SK-N-SH treated with all-trans-retinoic acid at 6 μM for 48 hours (cell line): ENCODE measurements around the gene NFKBIZ.

Source experiments
- ESRRG ChIP-seq: fragments of 250-450 bp; sonication (Bioruptor Pico); IDR thresholded peaks from 2 replicates; pipeline ENCODE4 v1.6.1; 2021; ENCODE audit warnings: mild to moderate bottlenecking
- OSR1 ChIP-seq: fragments of 250-450 bp; sonication (Bioruptor Pico); IDR thresholded peaks from 2 replicates; pipeline ENCODE4 v1.8.0; 2022; ENCODE audit warnings: moderate library complexity, mild to moderate bottlenecking, inconsistent platforms
- PATZ1 ChIP-seq: fragments of 250-450 bp; sonication (Bioruptor Pico); IDR thresholded peaks from 2 replicates; pipeline ENCODE4 v1.8.0; 2020; ENCODE audit warnings: mild to moderate bottlenecking, moderate library complexity, borderline replicate concordance
- RARB ChIP-seq: fragments of 250-450 bp; sonication (Bioruptor Pico); IDR thresholded peaks from 2 replicates; pipeline ENCODE4 v1.8.0; 2021; ENCODE audit warnings: mild to moderate bottlenecking, moderate library complexity
- TF ChIP-seq, protein P1 (sequence below): fragments of 250-450 bp; sonication (Bioruptor Pico); IDR thresholded peaks from 2 replicates; pipeline ENCODE4 v1.8.0; 2021; ENCODE audit warnings: low read depth, mild to moderate bottlenecking, moderate library complexity, borderline replicate concordance

DNA sequence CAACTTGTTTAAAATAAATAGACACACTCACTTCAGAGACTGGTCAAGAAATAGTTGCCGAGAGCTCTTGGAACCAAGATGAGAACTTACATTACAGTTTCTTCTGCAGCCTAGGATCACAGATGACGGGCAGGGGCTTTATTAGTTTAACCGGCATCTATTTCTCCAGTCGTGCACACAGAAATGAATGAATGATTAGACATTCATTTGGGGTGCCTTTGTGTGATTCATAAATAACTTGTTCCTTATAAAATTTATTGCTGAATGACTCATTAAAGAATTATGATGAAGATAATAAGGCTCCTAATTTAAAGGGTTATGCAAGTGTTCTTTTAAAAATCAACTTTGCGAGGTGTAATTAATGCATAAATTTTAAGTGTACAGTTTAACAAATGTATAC lies 20.8 kb downstream of the NFKBIZ start:
- no peak for TF ChIP-seq ESRRG
- TF ChIP-seq PATZ1 (CRISPR knock-in tag): no peak
- TF ChIP-seq, protein P1, sequence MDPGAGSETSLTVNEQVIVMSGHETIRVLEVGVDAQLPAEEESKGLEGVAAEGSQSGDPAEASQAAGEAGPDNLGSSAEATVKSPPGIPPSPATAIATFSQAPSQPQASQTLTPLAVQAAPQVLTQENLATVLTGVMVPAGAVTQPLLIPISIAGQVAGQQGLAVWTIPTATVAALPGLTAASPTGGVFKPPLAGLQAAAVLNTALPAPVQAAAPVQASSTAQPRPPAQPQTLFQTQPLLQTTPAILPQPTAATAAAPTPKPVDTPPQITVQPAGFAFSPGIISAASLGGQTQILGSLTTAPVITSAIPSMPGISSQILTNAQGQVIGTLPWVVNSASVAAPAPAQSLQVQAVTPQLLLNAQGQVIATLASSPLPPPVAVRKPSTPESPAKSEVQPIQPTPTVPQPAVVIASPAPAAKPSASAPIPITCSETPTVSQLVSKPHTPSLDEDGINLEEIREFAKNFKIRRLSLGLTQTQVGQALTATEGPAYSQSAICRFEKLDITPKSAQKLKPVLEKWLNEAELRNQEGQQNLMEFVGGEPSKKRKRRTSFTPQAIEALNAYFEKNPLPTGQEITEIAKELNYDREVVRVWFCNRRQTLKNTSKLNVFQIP (CRISPR knock-in tag): no peak
- TF ChIP-seq RARB (CRISPR knock-in tag): no peak
- no peak for TF ChIP-seq OSR1 (CRISPR knock-in tag)
